PC-3 (cell line): Measurements from ENCODE around the gene RPE65. TPM values are rescaled to one million over a fixed set of nuclear protein-coding genes. Genes with fewer than 3 reads are reported as not detected.

Experiments used
- ATAC-seq: fragments of 200-7000 bp; cut with Tn5 transposase; 2 replicates; pipeline ENCODE4 v1.9.1; 2020; ENCODE audit warnings: mild to moderate bottlenecking, moderate library complexity
- BruUV-seq: library from RNA; stranded (reverse); fragments of 400-500 nt; replicated peaks from 2 replicates; lab custom pipeline; 2021; lab: Mats Ljungman, UMichigan
- CTCF ChIA-PET: fragments of 300-600 bp; sonication (Branson Sonifier 250); formaldehyde crosslinking; loops from one replicate; lab custom pipeline; 2022; ENCODE audit warnings: antibody characterized with exemption; lab: Charles Lee
- POLR2A ChIA-PET: fragments of 300-600 bp; sonication (Branson Sonifier 250); formaldehyde crosslinking; loops from one replicate; lab custom pipeline; 2022; ENCODE audit warnings: antibody characterized with exemption; ENCODE audit not compliant: unreplicated experiment; lab: Charles Lee
- DNase-seq: peaks from one replicate; pipeline ENCODE4 v3.0.0-alpha.2; 2015
- H2AFZ ChIP-seq: fragments of 300-600 bp; sonication (generic); 2 replicates; pipeline ENCODE4 v1.6.0; 2016; ENCODE audit warnings: antibody characterized with exemption, low read length
- H3F3A ChIP-seq: fragments of 300-600 bp; sonication (generic); one replicate; pipeline ENCODE4 v1.6.0; 2017; ENCODE audit warnings: antibody characterized with exemption, low read length, control low read depth, mild to moderate bottlenecking; ENCODE audit not compliant: unreplicated experiment
- H3K27ac ChIP-seq: fragments of 300-600 bp; sonication (generic); 2 replicates; pipeline ENCODE4 v1.5.1; 2016; ENCODE audit warnings: mild to moderate bottlenecking, low read length
- H3K27me3 ChIP-seq: fragments of 300-600 bp; sonication (generic); 2 replicates; pipeline ENCODE4 v1.6.1; 2016; ENCODE audit warnings: low read length, mixed read lengths
- H3K36me3 ChIP-seq: fragments of 300-600 bp; sonication (generic); 2 replicates; pipeline ENCODE4 v1.6.1; 2016; ENCODE audit warnings: low read depth, mixed run types, low read length, mixed read lengths
- H3K4me1 ChIP-seq: fragments of 300-600 bp; sonication (generic); 2 replicates; pipeline ENCODE4 v1.5.1; 2016; ENCODE audit warnings: low read length; ENCODE audit not compliant: insufficient read depth
- H3K4me2 ChIP-seq: fragments of 300-600 bp; sonication (generic); 2 replicates; pipeline ENCODE4 v1.6.0; 2016; ENCODE audit warnings: low read length
- H3K4me3 ChIP-seq: fragments of 300-600 bp; sonication (generic); 2 replicates; pipeline ENCODE4 v1.5.1; 2016; ENCODE audit warnings: mild to moderate bottlenecking, low read length, mixed read lengths
- H3K79me2 ChIP-seq: fragments of 300-600 bp; sonication (generic); 2 replicates; pipeline ENCODE4 v1.6.1; 2017; ENCODE audit warnings: low read length, mixed read lengths
- H3K9ac ChIP-seq: fragments of 300-600 bp; sonication (generic); 2 replicates; pipeline ENCODE4 v1.6.0; 2016; ENCODE audit warnings: mild to moderate bottlenecking, low read length
- H3K9me2 ChIP-seq: fragments of 300-600 bp; sonication (generic); replicated peaks from 2 replicates; pipeline ENCODE4 v1.6.1; 2016; ENCODE audit warnings: mixed run types, low read length, mixed read lengths
- H3K9me3 ChIP-seq: fragments of 300-600 bp; sonication (generic); 2 replicates; pipeline ENCODE4 v1.6.1; 2016; ENCODE audit warnings: low read length, mixed read lengths
- H4K20me1 ChIP-seq: fragments of 300-600 bp; sonication (generic); 2 replicates; pipeline ENCODE4 v1.6.1; 2016; ENCODE audit warnings: low read length, mixed read lengths
- CTCF ChIP-seq: fragments of 300-600 bp; sonication (generic); conservative IDR thresholded peaks from 2 replicates; pipeline ENCODE4 v1.5.1; 2017; ENCODE audit warnings: antibody characterized with exemption, low read depth, mild to moderate bottlenecking, low read length
- EZH2 ChIP-seq: fragments of 300-600 bp; sonication (generic); IDR thresholded peaks from one replicate; pipeline ENCODE4 v1.6.1; 2017; ENCODE audit warnings: antibody characterized with exemption, mild to moderate bottlenecking, low read length; ENCODE audit not compliant: unreplicated experiment
- EZH2phosphoT487 ChIP-seq: fragments of 300-600 bp; sonication (generic); IDR thresholded peaks from 2 replicates; pipeline ENCODE4 v1.6.1; 2018; ENCODE audit warnings: mild to moderate bottlenecking, antibody characterized with exemption, low read length, borderline replicate concordance
- intact Hi-C: fragments of 100-400 bp; cut with micrococcal nuclease; formaldehyde crosslinking; loops from 2 replicates; pipeline ENCODE4 v1.9.0; 2023
- total RNA-seq: library from RNA; depleted of rRNA; stranded (reverse); fragments of >200 nt; gene quantifications from 2 replicates; pipeline ENCODE4 v1.2.3, GENCODE V29; 2014

Gene RPE65
- total RNA-seq, 1 experiment from 2014 or later = not detected

GRCh38 chr1:68473060-68473459 lies 23.3 kb upstream of the RPE65 start:
- ChIA-PET CTCF (no interaction called here), POLR2A (no interaction called here)
- H3K9ac ChIP-seq = no peak overlapping the region
- intact Hi-C loops = loop anchor here (5.0 kb wide), 1 partner anchor 1264 kb away; no protein-coding TSS in a partner anchor
- ATAC-seq = no peak
- no peak overlapping the region for H3K4me3 ChIP-seq
- no TSS peak for BruUV-seq
- no peaks in the 10 kb centered on the region for H3F3A ChIP-seq
- no peaks in the 10 kb centered on the region for H3K27me3 ChIP-seq
- no peaks in the 10 kb centered on the region for H3K4me1 ChIP-seq
- no peak for DNase-seq
- no peaks in the 10 kb centered on the region for H3K79me2 ChIP-seq
- H3K9me3 ChIP-seq = no peaks in the 10 kb centered on the region
- H3K36me3 ChIP-seq = peaks cover 26% of the 10 kb centered on the region
- no peaks in the 10 kb centered on the region for H3K9me2 ChIP-seq
- H2AFZ ChIP-seq = no peak overlapping the region
- 0 out of 2 replicates have a peak, but pooled peaks cover 5% of the 10 kb centered on the region for H4K20me1 ChIP-seq
- H3K4me2 ChIP-seq = no peak overlapping the region
- no peak for TF ChIP-seq EZH2phosphoT487
- no peak for TF ChIP-seq EZH2
- no peak for TF ChIP-seq CTCF
- H3K27ac ChIP-seq = no peak overlapping the region

GRCh38 chr1:68470388-68470970 lies 20.7 kb upstream of the RPE65 start:
- Histone ChIP-seq H3K79me2 (no peaks in the 10 kb centered on the region), H3K4me3 (no peak overlapping the region), H3K4me1 (no peaks in the 10 kb centered on the region), H3K27ac (no peak overlapping the region), H3K9ac (no peak overlapping the region), H3K9me2 (no peaks in the 10 kb centered on the region), H3F3A (no peaks in the 10 kb centered on the region), H3K9me3 (no peaks in the 10 kb centered on the region), H4K20me1 (0 out of 2 replicates have a peak, but pooled peaks cover 5% of the 10 kb centered on the region), H2AFZ (no peak overlapping the region), H3K4me2 (no peak overlapping the region), H3K27me3 (no peaks in the 10 kb centered on the region), H3K36me3 (peaks cover 25% of the 10 kb centered on the region; the same call in 1 of the 2 replicates)
- ATAC-seq = peak; percentile 45; the same call in 1 of the 2 replicates
- DNase-seq = peak; percentile 22
- no TSS peak for BruUV-seq
- TF ChIP-seq CTCF (peak; percentile 81), EZH2phosphoT487 (no peak)
- intact Hi-C loops = loop anchor here (1.0 to 5.0 kb wide), 2 partner anchors 120 to 1267 kb away; no protein-coding TSS in a partner anchor
- POLR2A ChIA-PET = no interaction called here
- CTCF ChIA-PET = interaction anchor here (0.6 to 0.7 kb wide), 2 partner anchors 97 to 151 kb away, joined by 3 read pairs; no protein-coding TSS in a partner anchor

GRCh38 chr1:68464891-68465290 lies 15.1 kb upstream of the RPE65 start:
- H3K9me2 ChIP-seq = no peaks in the 10 kb centered on the region
- no peaks in the 10 kb centered on the region for H4K20me1 ChIP-seq
- ATAC-seq = no peak
- H3K27me3 ChIP-seq = no peaks in the 10 kb centered on the region
- POLR2A ChIA-PET = no interaction called here
- H3K4me2 ChIP-seq = no peak overlapping the region
- H2AFZ ChIP-seq = no peak overlapping the region
- H3K79me2 ChIP-seq = no peaks in the 10 kb centered on the region
- no TSS peak for BruUV-seq
- no peaks in the 10 kb centered on the region for H3F3A ChIP-seq
- intact Hi-C loops = no loop called here
- H3K36me3 ChIP-seq = peaks cover 42% of the 10 kb centered on the region
- H3K9ac ChIP-seq = no peak overlapping the region
- H3K4me3 ChIP-seq = no peak overlapping the region
- H3K9me3 ChIP-seq = no peaks in the 10 kb centered on the region
- H3K4me1 ChIP-seq = no peaks in the 10 kb centered on the region
- CTCF ChIA-PET = no interaction called here
- TF ChIP-seq EZH2phosphoT487 = no peak
- no peak for TF ChIP-seq CTCF
- TF ChIP-seq EZH2 = no peak
- DNase-seq = no peak
- H3K27ac ChIP-seq = no peak overlapping the region
